ENCODE data around the gene ANKRD36B. TPM values are rescaled to one million over a fixed set of nuclear protein-coding genes. Genes with fewer than 3 reads are reported as not detected.

Gene ANKRD36B
- total RNA-seq = 10 to 100 TPM; 22.0 to 63.7 TPM

GRCh38 chr2:97589598-97590510, at the start of gene ANKRD36B:
Gene ANKRD36B, minus strand, starts transcription at chr2:97589877. Its CDS starts 192 bp downstream, at chr2:97589685.

Other genes with a start within 250 kb of the ANKRD36B start
- 100 to 1,000 TPM; 295 to 355 TPM for gene COX5B, start 56.2 kb upstream of the ANKRD36B start, total RNA-seq
- 10 to 100 TPM; 33.0 to 50.6 TPM for gene ACTR1B, start 74.2 kb upstream of the ANKRD36B start, total RNA-seq
- gene C2orf92, start 79.8 kb upstream of the ANKRD36B start, total RNA-seq = 1 to 10 TPM; 2.1 to 2.7 TPM
- gene ZAP70, start 123.7 kb upstream of the ANKRD36B start, total RNA-seq = under 1 TPM; under 0.01 TPM

Data from melanocyte of skin (primary cell).